Measurements from ENCODE around the gene CLSTN2. TPM values are rescaled to one million over a fixed set of nuclear protein-coding genes. Genes with fewer than 3 reads are reported as not detected.

Gene CLSTN2
- total and polyA plus RNA-seq, 2 of the 13 experiments (the other 11 are each of a cell fraction or from before 2014, with no cell fraction given) = not detected

GRCh38 chr3:140114789-140115080, 179.8 kb downstream of the CLSTN2 start:
- peaks cover 0 to 10% of the 10 kb centered on the region in 2 experiments; a peak in 2 of 5 replicates for H3K27me3 ChIP-seq (ENCODE audit: control insufficient read depth in 1 of 2, insufficient read depth in 2 of 2, low read length in 2 of 2)
- WGBS (ENCODE audit: low lambda C conversion rate) = 0% methylated on average over 2 of the region's 2 CpGs
- no peaks in the 10 kb centered on the region for H3K79me2 ChIP-seq (ENCODE audit: insufficient read depth, low read length)
- no peak for ATAC-seq
- H4K20me1 ChIP-seq (ENCODE audit: insufficient read depth, low read length) = no peaks in the 10 kb centered on the region
- ChIA-PET CTCF (ENCODE audit: low intra/inter-chr PET ratio, low total read pairs) (no interaction called here), POLR2A (no interaction called here)
- no peaks in the 10 kb centered on the region for H3K4me1 ChIP-seq (ENCODE audit: insufficient read depth, low read length)
- no peak overlapping the region for H3K4me2 ChIP-seq (ENCODE audit: low read depth, low read length)
- H3K4me3 ChIP-seq (replicated peaks in 1 of 3; ENCODE audit: insufficient read depth in 1 of 3, low read depth in 2 of 3, low read length in 3 of 3) = no peak overlapping the region
- no peaks in the 10 kb centered on the region for H3K9me3 ChIP-seq (ENCODE audit: low read length)
- intact Hi-C loops (cut with micrococcal nuclease; ENCODE audit: unreplicated experiment) (no loop called here), in situ Hi-C loops (cut with HindIII; ENCODE audit: extremely low pct_ligation_motif_present, low pct_unique_long_range_greater_than_20kb) (no loop called here)
- no peak for FAIRE-seq
- no peak overlapping the region for H2AFZ ChIP-seq (ENCODE audit: low read length)
- no TSS peak for BruUV-seq (replicated peaks)
- H3K9ac ChIP-seq (ENCODE audit: insufficient read depth, low read depth, low read length) = no peak overlapping the region
- no peak overlapping the region for H3K27ac ChIP-seq (ENCODE audit: extremely low read length, insufficient read depth, low read length)
- no peak for DNase-seq (ENCODE audit: low spot score)
- H3K36me3 ChIP-seq (replicated peaks in 1 of 2; ENCODE audit: control insufficient read depth in 1 of 2, insufficient read depth in 2 of 2, low read length in 2 of 2) = no peaks in the 10 kb centered on the region
- TF ChIP-seq, protein P1, sequence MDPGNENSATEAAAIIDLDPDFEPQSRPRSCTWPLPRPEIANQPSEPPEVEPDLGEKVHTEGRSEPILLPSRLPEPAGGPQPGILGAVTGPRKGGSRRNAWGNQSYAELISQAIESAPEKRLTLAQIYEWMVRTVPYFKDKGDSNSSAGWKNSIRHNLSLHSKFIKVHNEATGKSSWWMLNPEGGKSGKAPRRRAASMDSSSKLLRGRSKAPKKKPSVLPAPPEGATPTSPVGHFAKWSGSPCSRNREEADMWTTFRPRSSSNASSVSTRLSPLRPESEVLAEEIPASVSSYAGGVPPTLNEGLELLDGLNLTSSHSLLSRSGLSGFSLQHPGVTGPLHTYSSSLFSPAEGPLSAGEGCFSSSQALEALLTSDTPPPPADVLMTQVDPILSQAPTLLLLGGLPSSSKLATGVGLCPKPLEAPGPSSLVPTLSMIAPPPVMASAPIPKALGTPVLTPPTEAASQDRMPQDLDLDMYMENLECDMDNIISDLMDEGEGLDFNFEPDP (CRISPR knock-in tag; conservative IDR thresholded peaks at IDR 0.05) = no peak
- TF ChIP-seq ZNF839 (CRISPR knock-in tag; IDR thresholded peaks at IDR 0.05; ENCODE audit: borderline replicate concordance) (no peak), ZNF496 (CRISPR knock-in tag; IDR thresholded peaks at IDR 0.05; ENCODE audit: insufficient replicate concordance) (no peak), ZBTB38 (CRISPR knock-in tag; IDR thresholded peaks at IDR 0.05) (no peak), SUZ12 (IDR thresholded peaks at IDR 0.05; ENCODE audit: low read depth, low read length) (no peak), ZNF550 (CRISPR knock-in tag; IDR thresholded peaks at IDR 0.05; ENCODE audit: borderline replicate concordance) (no peak), NFKB2 (CRISPR knock-in tag; IDR thresholded peaks at IDR 0.05; ENCODE audit: borderline replicate concordance) (no peak), ZNF24 (IDR thresholded peaks at IDR 0.05) (no peak), TBX3 (IDR thresholded peaks at IDR 0.05; ENCODE audit: borderline replicate concordance) (no peak), SMAD3 (CRISPR knock-in tag; IDR thresholded peaks at IDR 0.05) (no peak), ZNF407 (CRISPR knock-in tag; IDR thresholded peaks at IDR 0.05; ENCODE audit: not compliant biosample characterization) (no peak), ZNF691 (CRISPR knock-in tag; IDR thresholded peaks at IDR 0.05; ENCODE audit: borderline replicate concordance, low read depth) (no peak)
